Stimulated activated naive CD8-positive, alpha-beta T cell treated with anti-CD3 and anti-CD28 coated beads, Interleukin-15, Interleukin-2, amounts not matched to agents 100 U/mL and 50 U/mL, for 24 hours (primary cell): ENCODE results near the gene SYT14.
"Not testable (repeated sequence)": the region's sequence is repeated elsewhere in the genome, so short reads cannot be mapped to it uniquely, and the experiment has no call there.

Source experiments
- ATAC-seq: fragments of 150-1000 bp; cut with Tn5 transposase; one replicate; pipeline ENCODE4 v1.10.0; 2021
- DNase-seq: peaks from one replicate; pipeline ENCODE4 v3.0.0; 2021

SYT14 gene

GRCh38 chr1:209945377-209945776, 7.4 kb downstream of the SYT14 start:
- DNase-seq = no peak
- ATAC-seq = no peak

GRCh38 chr1:209948155-209948554, 10.1 kb downstream of the SYT14 start:
- DNase-seq (no peak), ATAC-seq (no peak)

GRCh38 chr1:209956116-209956515, 18.1 kb downstream of the SYT14 start:
- DNase-seq (no peak), ATAC-seq (no peak)

- no peak for ATAC-seq
These were observed 21.6 kb downstream of the SYT14 start for GRCh38 chr1:209959623-209960022.

GRCh38 chr1:209960926-209961325, 22.9 kb downstream of the SYT14 start:
- ATAC-seq (no peak), DNase-seq (no peak)

More at GRCh38 chr1:209959623-209960022, 21.6 kb downstream of the SYT14 start:
- DNase-seq = no peak

- DNase-seq (no peak), ATAC-seq (no peak)
These were observed 24.4 kb downstream of the SYT14 start for GRCh38 chr1:209962388-209962787.

- ATAC-seq (no peak), DNase-seq (no peak)
These were observed 24.8 kb downstream of the SYT14 start for GRCh38 chr1:209962856-209963255.

- DNase-seq (no peak), ATAC-seq (no peak)
These were observed 28.0 kb downstream of the SYT14 start for GRCh38 chr1:209965996-209966395.

GRCh38 chr1:209978721-209979120, 40.7 kb downstream of the SYT14 start:
- not testable (repeated sequence) for ATAC-seq, DNase-seq

- DNase-seq (no peak), ATAC-seq (no peak)
These were observed 45.9 kb downstream of the SYT14 start for GRCh38 chr1:209983953-209984352.

GRCh38 chr1:209985002-209985401, 47.0 kb downstream of the SYT14 start:
- DNase-seq (no peak), ATAC-seq (no peak)

- ATAC-seq (no peak), DNase-seq (no peak)
These were observed 50.7 kb downstream of the SYT14 start for GRCh38 chr1:209988706-209989105.

- DNase-seq = no peak
- ATAC-seq = no peak
These were observed 51.5 kb downstream of the SYT14 start for GRCh38 chr1:209989525-209989924.

GRCh38 chr1:209993061-209993830, 55.2 kb downstream of the SYT14 start:
- ATAC-seq = no peak
- DNase-seq = no peak

GRCh38 chr1:209996348-209996747, 58.3 kb downstream of the SYT14 start:
- no peak for DNase-seq
- ATAC-seq = no peak

GRCh38 chr1:209999005-209999404, 61.0 kb downstream of the SYT14 start:
- DNase-seq = no peak
- no peak for ATAC-seq

GRCh38 chr1:210001751-210002150, 63.7 kb downstream of the SYT14 start:
- DNase-seq = no peak
- ATAC-seq = no peak

GRCh38 chr1:210003501-210003900, 65.5 kb downstream of the SYT14 start:
- DNase-seq = no peak
- ATAC-seq = no peak

- DNase-seq (no peak), ATAC-seq (no peak)
These were observed 72.1 kb downstream of the SYT14 start for GRCh38 chr1:210010161-210010560.

- ATAC-seq (no peak), DNase-seq (no peak)
These were observed 83.3 kb downstream of the SYT14 start for GRCh38 chr1:210021145-210021860.

GRCh38 chr1:210022044-210022443, 84.0 kb downstream of the SYT14 start:
- no peak for DNase-seq
- no peak for ATAC-seq

GRCh38 chr1:210024282-210024681, 86.3 kb downstream of the SYT14 start:
- ATAC-seq = no peak

GRCh38 chr1:210024996-210025395, 87.0 kb downstream of the SYT14 start:
- ATAC-seq = no peak
- DNase-seq = no peak

More at GRCh38 chr1:210024282-210024681, 86.3 kb downstream of the SYT14 start:
- no peak for DNase-seq

GRCh38 chr1:210025870-210026269, 87.9 kb downstream of the SYT14 start:
- ATAC-seq = no peak

More at GRCh38 chr1:210025870-210026269, 87.9 kb downstream of the SYT14 start:
- no peak for DNase-seq
